ENCODE results near the gene GSPT2.
"Not testable (repeated sequence)": the region's sequence is repeated elsewhere in the genome, so short reads cannot be mapped to it uniquely, and the experiment has no call there.

GSPT2 gene

GRCh38 chrX:51743179-51743957 lies at the start of gene GSPT2:
TSS of gene GSPT2 (plus strand) at chrX:51743442. CDS start at chrX:51743627, 185 bp downstream.
- in situ Hi-C loops (cut with HindIII; ENCODE audit: low sequenced_read_pairs): no loop called here

- in situ Hi-C loops (cut with HindIII; ENCODE audit: low sequenced_read_pairs): no loop called here
Measured at GRCh38 chrX:51694254-51694653, 49.0 kb upstream of the GSPT2 start.

GRCh38 chrX:51697397-51697796 lies 45.8 kb upstream of the GSPT2 start:
- in situ Hi-C loops (cut with HindIII; ENCODE audit: low sequenced_read_pairs): no loop called here

GRCh38 chrX:51710277-51711164 lies 32.7 kb upstream of the GSPT2 start, which contains the start of gene CENPVL1:
TSS of gene CENPVL1 (plus strand) at chrX:51710512. CDS start at chrX:51710512, 0 bp downstream.
- in situ Hi-C loops (cut with HindIII; ENCODE audit: low sequenced_read_pairs): not testable (repeated sequence)

- in situ Hi-C loops (cut with HindIII; ENCODE audit: low sequenced_read_pairs): not testable (repeated sequence)
Measured at GRCh38 chrX:51712943-51713647, 30.1 kb upstream of the GSPT2 start.

- in situ Hi-C loops (cut with HindIII; ENCODE audit: low sequenced_read_pairs): no loop called here
Measured at GRCh38 chrX:51728202-51728601, 15.0 kb upstream of the GSPT2 start.

- in situ Hi-C loops (cut with HindIII; ENCODE audit: low sequenced_read_pairs): no loop called here
Measured at GRCh38 chrX:51737091-51737490, 6.2 kb upstream of the GSPT2 start.

- in situ Hi-C loops (cut with HindIII; ENCODE audit: low sequenced_read_pairs): no loop called here
Measured at GRCh38 chrX:51742586-51742985, 656 bp upstream of the GSPT2 start.

- in situ Hi-C loops (cut with HindIII; ENCODE audit: low sequenced_read_pairs): no loop called here
Measured at GRCh38 chrX:51747671-51748070, 4.4 kb downstream of the GSPT2 start.

- in situ Hi-C loops (cut with HindIII; ENCODE audit: low sequenced_read_pairs): no loop called here
Measured at GRCh38 chrX:51759055-51759839, 16.0 kb downstream of the GSPT2 start.

- in situ Hi-C loops (cut with HindIII; ENCODE audit: low sequenced_read_pairs): no loop called here
Measured at GRCh38 chrX:51760657-51761056, 17.4 kb downstream of the GSPT2 start.

- in situ Hi-C loops (cut with HindIII; ENCODE audit: low sequenced_read_pairs): no loop called here
Measured at GRCh38 chrX:51766546-51766945, 23.3 kb downstream of the GSPT2 start.

- in situ Hi-C loops (cut with HindIII; ENCODE audit: low sequenced_read_pairs): no loop called here
Measured at GRCh38 chrX:51776851-51777250, 33.6 kb downstream of the GSPT2 start.

- in situ Hi-C loops (cut with HindIII; ENCODE audit: low sequenced_read_pairs): no loop called here
Measured at GRCh38 chrX:51779306-51779705, 36.1 kb downstream of the GSPT2 start.

- in situ Hi-C loops (cut with HindIII; ENCODE audit: low sequenced_read_pairs): no loop called here
Measured at GRCh38 chrX:51795136-51795535, 51.9 kb downstream of the GSPT2 start.

Measured in endothelial cell of hepatic sinusoid (primary cell).